ENCODE measurements around the gene MCRIP2. TPM values are rescaled to one million over a fixed set of nuclear protein-coding genes. Genes with fewer than 3 reads are reported as not detected.

MCRIP2 gene
- polyA plus RNA-seq, 1 donor from 2014 or later = 29.1 TPM

- Histone ChIP-seq H3K27me3 (ENCODE audit: insufficient read depth, low read depth, low read length) (no peaks in the 10 kb centered on the region), H3K36me3 (ENCODE audit: insufficient read depth, low read length) (no peaks in the 10 kb centered on the region), H2AFZ (ENCODE audit: low read depth, low read length) (no peak overlapping the region), H3K4me2 (ENCODE audit: low read length) (no peak overlapping the region), H3K9me3 (ENCODE audit: low read length) (no peaks in the 10 kb centered on the region), H3K79me2 (replicated peaks; ENCODE audit: insufficient read depth, low read length) (no peaks in the 10 kb centered on the region), H3K27ac (ENCODE audit: low read length) (no peak overlapping the region), H3K4me3 (ENCODE audit: low read length) (no peak overlapping the region), H3F3A (ENCODE audit: insufficient read depth, low read length, poor library complexity, severe bottlenecking) (no peaks in the 10 kb centered on the region), H3K9ac (ENCODE audit: low read length) (no peak overlapping the region), H3K9me2 (ENCODE audit: insufficient read depth, low read length) (no peaks in the 10 kb centered on the region), H4K20me1 (ENCODE audit: insufficient read depth) (no peaks in the 10 kb centered on the region)
- TF ChIP-seq RAD21 (conservative IDR thresholded peaks at IDR 0.05) (no peak), CTCF (IDR thresholded peaks at IDR 0.05; ENCODE audit: poor library complexity, severe bottlenecking) (no peak), POLR2AphosphoS5 (IDR thresholded peaks at IDR 0.05) (no peak), TAF1 (IDR thresholded peaks at IDR 0.05; ENCODE audit: low read depth) (no peak), REST (IDR thresholded peaks at IDR 0.05; ENCODE audit: borderline replicate concordance) (no peak), EP300 (conservative IDR thresholded peaks at IDR 0.05; ENCODE audit: poor library complexity, severe bottlenecking) (no peak), MXI1 (conservative IDR thresholded peaks at IDR 0.05; ENCODE audit: poor library complexity, severe bottlenecking) (no peak), SMC3 (conservative IDR thresholded peaks at IDR 0.05; ENCODE audit: poor library complexity) (no peak), EZH2 (IDR thresholded peaks at IDR 0.05; ENCODE audit: borderline replicate concordance, insufficient read depth, low read length, poor library complexity, severe bottlenecking) (no peak)
Measured at GRCh38 chr16:625977-626765, 15.5 kb upstream of the MCRIP2 start.

GRCh38 chr16:626787-627453 lies 14.7 kb upstream of the MCRIP2 start:
- Histone ChIP-seq H3F3A (ENCODE audit: insufficient read depth, low read length, poor library complexity, severe bottlenecking) (no peaks in the 10 kb centered on the region), H3K36me3 (ENCODE audit: insufficient read depth, low read length) (no peaks in the 10 kb centered on the region), H3K9me2 (ENCODE audit: insufficient read depth, low read length) (no peaks in the 10 kb centered on the region), H3K4me3 (ENCODE audit: low read length) (no peak overlapping the region), H3K79me2 (replicated peaks; ENCODE audit: insufficient read depth, low read length) (no peaks in the 10 kb centered on the region), H4K20me1 (ENCODE audit: insufficient read depth) (no peaks in the 10 kb centered on the region), H3K4me2 (ENCODE audit: low read length) (no peak overlapping the region), H2AFZ (ENCODE audit: low read depth, low read length) (no peak overlapping the region), H3K9ac (ENCODE audit: low read length) (no peak overlapping the region), H3K27ac (ENCODE audit: low read length) (no peak overlapping the region), H3K9me3 (ENCODE audit: low read length) (no peaks in the 10 kb centered on the region), H3K27me3 (ENCODE audit: insufficient read depth, low read depth, low read length) (no peaks in the 10 kb centered on the region)
- TF ChIP-seq EP300 (conservative IDR thresholded peaks at IDR 0.05; ENCODE audit: poor library complexity, severe bottlenecking) (no peak), TAF1 (IDR thresholded peaks at IDR 0.05; ENCODE audit: low read depth) (no peak), MXI1 (conservative IDR thresholded peaks at IDR 0.05; ENCODE audit: poor library complexity, severe bottlenecking) (no peak), POLR2AphosphoS5 (IDR thresholded peaks at IDR 0.05) (no peak), EZH2 (IDR thresholded peaks at IDR 0.05; ENCODE audit: borderline replicate concordance, insufficient read depth, low read length, poor library complexity, severe bottlenecking) (no peak), SMC3 (conservative IDR thresholded peaks at IDR 0.05; ENCODE audit: poor library complexity) (no peak), CTCF (IDR thresholded peaks at IDR 0.05; ENCODE audit: poor library complexity, severe bottlenecking) (no peak), RAD21 (conservative IDR thresholded peaks at IDR 0.05) (no peak), REST (IDR thresholded peaks at IDR 0.05; ENCODE audit: borderline replicate concordance) (no peak)

Measured in neural cell (in vitro differentiated cells).